GM19468 (cell line): ENCODE data around the gene CD300LB.

ENCODE experiments used
- ATAC-seq: cut with Tn5 transposase; IDR thresholded peaks from one replicate; pipeline ENCODE4 v1.9.1; 2021; ENCODE audit warnings: mild to moderate bottlenecking, moderate library complexity, moderate number of reproducible peaks; ENCODE audit not compliant: unreplicated experiment; ENCODE audit errors: extremely low read depth

Gene CD300LB

DNA sequence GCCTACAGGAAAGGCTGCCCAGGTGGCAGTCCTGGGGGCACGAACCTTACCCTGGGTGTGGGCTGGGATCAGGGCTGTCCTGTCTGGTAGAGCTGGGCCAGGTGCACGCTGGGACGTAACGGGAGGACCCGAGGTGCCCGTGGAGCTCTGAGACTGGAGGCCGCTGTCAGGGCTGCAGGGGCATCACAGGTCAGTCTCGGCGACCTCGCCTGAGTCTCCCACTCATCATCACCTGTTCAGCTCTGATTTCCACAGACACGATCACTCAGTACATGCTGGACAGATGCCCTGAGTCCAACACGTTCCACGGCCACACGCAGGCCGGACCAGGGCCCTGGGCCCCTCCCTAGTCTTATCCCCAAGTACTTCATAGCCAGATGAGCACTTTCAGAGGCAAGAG, 19.3 kb upstream of the CD300LB start:
- no peak for ATAC-seq

DNA sequence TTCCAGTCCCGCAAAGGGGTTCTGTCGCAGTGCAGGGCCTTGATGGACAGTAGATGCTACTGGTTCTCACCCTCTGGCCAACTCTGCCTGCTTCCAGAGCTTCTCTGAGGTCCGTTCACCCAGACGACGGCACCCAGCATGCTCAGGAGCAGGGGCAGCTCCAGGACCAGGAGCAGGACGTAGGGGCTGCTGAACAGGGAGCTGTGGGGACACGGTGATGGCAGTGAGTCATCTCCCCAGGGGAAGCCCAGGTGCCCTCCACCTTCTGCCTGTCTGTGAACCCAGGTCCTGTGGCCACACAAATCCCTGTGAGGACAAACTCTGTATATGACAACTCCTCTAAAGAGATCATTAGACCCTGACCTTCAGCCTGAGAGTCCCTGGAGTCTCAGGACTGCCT, 18.1 kb upstream of the CD300LB start:
- ATAC-seq, result no peak

DNA sequence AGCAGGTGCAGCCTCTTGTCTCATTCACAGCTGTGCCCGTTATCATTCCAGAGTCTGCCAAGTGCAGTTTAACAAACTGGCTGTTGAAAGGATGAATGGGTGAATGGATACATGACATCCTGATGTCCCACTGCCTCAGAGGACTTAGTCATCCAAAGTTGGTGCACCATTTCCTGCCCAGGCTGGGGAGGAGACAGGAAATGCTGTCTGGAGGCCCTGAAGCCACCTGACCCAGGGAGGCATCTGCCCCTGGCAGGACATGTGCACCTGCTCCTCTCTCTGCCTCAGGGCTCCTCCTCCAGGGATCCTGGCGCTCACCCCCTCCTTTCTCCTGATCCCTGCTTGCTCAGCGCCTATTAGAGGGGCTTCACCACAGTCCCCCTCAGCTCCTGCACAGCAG, 16.5 kb upstream of the CD300LB start:
- no peak for ATAC-seq

DNA sequence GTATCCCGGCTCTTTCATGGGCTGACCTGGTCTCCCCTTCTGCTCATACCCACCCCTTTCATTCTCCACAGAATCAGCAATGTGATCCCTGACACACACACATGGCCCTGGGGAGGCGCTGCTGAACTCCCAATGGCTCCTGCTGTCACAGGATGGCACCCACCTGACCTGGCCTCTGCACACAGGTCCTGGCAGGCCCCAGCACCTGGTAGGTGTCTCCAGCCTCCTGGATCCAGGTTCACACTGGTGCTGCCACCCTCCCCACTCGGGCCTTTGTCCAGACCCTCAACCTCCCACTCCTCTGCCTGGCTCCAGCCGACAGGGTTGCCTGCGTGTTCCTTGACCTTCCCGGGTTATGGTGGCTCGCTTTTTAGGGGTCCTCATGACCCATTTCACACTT, 16.0 kb upstream of the CD300LB start:
- no peak for ATAC-seq

DNA sequence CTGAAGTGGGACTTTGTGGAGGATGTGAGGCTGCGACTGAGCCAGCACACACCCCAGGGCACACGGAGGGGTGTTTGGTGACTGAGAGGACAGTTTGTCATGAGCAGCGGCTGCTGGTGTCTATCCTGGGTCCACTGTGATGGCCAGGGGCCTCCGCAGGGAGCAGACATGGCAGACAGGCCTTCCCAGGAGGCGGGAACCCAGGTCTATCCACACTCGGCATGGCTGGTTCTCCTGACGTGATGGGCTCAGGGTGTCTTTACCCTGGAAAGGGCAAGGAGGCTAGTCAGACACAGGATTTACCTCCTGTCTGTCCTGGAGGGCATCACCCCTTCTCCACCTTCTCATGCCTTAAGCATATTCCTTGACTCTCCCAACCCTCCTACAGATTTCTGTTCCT, 15.3 kb upstream of the CD300LB start:
- no peak for ATAC-seq

DNA sequence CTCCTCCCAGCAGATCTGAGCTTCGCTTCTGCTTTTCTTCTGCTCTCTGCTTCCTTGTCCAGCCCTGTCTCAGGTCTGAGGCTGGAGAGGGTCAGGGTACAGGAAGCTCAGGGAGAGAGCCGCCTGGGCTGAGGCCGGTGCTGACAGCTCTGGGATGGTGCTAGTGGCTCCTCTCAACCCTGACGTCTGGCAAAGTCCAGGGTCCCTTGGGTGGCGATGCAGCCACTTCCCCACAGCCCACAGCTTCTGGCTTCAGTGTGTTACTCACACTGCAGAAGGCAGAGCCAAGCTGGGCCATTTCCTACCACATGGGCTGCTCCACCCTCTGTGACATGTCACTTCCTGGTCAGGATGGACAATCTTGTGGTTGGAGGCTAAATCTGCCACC, 14.6 kb upstream of the CD300LB start, which contains the start of gene CD300C:
TSS of gene CD300C (minus strand) at position 273 of the 388 bp plus-strand sequence. CDS start 333 bp downstream, outside the sequence.
- ATAC-seq, result no peak

DNA sequence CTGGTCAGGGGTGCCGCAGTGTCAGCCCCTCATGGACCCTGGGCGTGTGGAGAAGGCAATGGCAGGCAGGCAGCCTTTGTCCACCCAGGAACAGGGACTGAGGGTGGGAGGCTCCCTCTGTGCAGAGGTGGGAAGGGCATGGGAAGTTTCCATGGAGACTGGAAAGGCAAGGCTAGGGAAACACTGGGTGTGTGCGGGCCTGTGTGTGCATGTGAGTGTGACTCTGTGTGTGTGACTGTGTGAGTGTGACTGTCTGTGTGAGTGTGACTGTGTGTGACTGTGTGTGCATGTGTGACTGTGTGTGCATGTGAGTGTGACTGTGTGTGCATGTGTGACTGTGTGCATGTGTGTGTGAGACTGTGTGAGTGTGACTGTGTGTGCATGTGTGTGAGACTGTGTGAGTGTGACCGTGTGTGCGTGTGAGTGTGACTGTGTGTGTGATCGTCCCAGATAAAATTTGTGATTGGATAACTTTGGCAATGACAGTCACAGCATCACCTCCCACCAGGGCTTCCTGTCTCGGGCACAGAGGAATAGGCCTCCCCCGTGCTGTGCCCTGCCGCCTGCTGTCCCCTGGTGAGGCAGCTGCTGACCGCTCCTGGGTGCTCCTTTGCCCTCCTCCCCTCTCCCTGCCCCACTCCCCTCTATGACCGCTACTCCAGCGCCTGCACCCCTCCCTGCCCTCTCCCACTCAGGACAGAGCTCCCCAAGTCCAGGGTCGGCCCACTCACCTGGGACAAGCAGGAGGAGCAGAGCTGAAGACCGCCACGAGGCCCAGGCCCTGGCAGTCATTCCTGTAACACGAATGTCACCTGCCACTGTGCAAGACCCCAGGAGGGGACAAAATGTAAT, 13.9 kb upstream of the CD300LB start:
- ATAC-seq, result no peak

DNA sequence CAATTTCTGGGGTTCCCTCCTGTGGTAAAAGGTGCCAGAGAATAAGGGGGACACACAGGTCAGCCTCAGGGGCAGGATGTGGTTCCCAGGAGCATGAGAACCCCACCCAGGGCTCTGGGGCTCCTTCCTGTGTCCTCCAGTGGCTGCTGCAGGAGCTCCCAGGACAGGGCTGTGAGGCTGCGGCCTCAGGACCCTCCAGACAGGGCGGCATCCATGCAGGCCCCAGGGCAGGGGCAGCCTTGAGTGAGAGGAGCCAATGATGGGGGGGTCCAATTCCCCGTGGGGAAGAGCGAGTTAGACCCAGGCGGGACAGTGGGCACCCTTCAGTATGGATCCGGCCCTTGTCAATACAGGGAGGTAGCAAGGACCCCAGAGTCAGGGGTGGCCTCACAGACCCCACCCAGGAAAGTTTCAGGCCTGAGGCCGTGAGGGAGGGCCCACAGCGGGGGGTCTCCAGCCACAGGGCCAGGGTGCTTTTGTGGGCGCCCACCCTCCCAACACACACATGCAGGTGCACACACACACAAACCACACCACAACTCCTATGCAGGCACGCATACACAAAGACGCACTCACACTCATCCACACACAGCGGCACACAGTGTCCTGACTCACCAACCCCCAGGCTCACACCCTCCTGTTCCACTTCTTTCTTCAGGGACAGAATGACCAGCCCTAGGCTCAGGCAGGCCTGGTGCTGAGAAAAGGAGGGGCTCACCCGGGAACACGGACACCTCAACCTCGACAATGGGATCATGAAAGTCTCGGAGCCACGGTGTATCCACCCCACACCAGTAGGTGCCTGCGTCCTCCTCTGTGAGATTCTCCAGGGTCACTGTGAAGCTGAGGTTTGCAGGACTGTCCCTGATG, 12.9 kb upstream of the CD300LB start:
- ATAC-seq, result no peak

DNA sequence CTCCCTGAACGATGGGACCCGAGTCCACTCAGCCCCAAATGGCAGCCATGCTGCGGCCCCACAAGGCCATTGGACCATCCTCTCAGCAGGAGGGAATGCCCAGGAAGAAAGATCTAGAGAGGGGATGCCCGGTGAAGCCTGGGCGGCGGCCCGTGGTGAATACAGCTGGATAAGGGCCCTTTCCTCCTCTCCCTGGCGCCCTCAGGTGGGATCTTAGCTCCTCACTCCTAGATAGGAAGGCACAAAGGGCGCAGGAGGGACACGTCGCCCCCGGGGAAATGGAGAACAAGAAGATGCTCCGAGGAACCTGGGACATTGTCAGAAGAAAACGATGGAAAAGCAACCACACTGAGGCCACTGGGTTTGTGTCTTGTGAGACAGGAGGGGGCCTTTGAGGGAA, 12.1 kb upstream of the CD300LB start:
- no peak for ATAC-seq

DNA sequence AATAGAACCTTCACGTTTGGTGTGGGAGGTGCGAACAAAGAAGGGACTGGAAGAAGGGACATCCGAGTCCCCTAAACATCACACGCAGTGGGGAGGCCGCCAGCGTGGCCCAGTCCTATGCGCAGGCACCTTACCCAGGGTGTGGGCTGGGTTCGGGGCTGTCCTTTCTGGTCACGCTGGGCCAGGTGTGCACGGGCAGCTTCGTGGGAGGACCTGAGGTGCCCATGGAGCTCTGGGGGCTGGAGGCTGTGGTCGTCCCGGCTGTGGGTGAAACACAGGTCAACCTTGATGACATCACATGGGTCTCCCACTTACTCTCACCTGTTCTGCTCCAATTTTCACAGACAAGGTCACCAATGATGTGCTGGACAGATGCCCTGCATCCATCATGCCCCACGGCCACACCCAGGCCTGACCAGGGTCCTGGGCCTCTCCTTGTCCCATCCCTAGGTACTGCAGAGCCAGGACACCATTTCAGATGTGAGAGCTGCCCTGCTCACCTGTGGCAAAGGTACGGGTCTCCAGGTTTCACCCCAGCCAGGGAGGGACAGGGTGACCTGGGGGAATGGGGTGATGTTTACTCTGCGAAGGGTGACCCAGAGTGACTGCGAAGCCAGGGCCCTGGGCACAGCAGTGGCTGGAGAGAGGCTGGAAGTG, 11.6 kb upstream of the CD300LB start:
- ATAC-seq, result no peak

DNA sequence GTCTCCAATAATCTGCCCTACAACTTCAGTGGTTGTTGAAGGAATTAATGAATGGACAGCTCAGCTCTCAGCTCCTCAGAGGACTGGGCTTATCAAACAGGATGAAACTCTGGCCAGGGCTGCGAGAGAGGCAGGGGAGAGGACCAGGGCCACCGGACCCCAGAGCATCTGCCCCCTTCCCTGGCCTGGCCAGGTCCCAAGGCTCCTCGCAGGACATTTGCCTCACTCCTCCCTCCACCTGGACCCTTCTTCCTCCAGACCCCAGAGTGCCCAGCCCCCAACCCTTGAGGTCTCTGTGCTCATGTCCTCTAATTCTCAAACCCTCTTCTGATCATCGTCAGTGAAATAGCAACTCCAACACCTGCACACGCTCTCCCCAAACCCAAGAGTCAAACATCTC, 10.9 kb upstream of the CD300LB start:
- ATAC-seq, result no peak

DNA sequence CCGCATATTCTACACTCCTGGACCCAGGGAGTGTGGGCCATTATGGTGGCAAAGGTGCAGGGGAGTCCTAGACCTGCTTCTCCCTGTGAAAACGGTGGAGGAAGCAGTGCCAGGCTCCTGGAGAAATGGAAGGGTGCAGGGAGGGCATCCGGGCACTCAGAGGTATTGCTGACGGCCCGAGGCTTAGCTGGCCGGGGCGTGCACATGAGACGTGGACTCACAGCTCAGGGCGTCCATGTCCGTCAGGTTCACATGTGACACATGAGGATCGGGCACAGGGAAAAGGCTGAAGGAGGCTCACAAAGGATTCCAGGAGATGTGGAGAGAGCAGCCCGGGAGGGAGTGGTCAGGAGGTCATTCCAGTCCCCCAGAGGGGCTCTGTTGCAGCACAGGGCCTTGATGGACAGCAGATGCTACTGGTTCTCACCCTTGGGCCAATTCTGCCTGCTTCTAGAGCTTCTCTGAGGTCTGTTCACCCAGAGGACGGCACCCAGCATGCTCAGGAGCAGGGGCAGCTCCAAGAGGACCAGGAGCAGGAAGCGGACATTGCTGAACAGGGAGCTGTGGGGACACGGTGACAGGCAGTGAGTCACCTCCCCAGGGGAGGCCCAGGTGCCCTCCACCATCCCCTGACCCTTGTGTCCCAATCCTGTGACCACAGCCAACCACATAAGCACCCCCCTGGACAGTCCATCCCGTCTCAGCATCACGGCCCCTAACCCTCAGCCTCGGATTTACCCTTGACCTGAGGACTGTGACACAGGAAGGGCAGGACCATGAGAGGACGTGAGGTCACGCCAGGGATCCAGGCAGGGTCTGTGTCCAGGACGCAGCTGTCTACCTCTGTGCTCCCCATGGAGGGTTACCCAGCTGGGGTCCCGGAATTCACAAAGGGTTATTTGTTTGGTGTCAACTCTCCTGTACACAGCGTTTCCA, 10.2 kb upstream of the CD300LB start:
- no peak for ATAC-seq

DNA sequence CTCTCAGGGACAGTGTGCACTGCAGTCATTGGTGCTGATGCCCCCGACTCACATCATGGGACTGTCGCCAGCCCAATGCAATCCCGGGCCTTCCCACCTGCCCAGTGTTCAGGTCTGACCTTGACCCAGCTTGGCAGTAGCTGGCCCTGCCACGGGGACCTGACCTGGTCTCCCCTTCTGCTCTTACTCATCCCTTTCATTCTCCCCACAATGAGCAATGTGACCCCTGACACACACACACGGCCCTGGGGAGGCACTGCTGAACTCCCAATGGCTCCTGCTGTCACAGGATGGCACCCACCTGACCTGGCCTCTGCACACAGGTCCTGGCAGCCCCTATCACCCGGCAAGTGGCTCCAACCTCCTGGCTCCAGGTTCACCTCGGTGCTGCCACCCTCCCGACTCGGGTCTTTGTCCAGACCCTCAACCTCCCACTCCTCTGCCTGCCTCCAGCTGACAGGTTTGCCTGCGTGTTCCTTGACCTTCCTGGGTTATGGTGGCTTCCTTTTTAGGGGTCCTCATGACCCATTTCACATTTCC, 8.1 kb upstream of the CD300LB start:
- no peak for ATAC-seq

DNA sequence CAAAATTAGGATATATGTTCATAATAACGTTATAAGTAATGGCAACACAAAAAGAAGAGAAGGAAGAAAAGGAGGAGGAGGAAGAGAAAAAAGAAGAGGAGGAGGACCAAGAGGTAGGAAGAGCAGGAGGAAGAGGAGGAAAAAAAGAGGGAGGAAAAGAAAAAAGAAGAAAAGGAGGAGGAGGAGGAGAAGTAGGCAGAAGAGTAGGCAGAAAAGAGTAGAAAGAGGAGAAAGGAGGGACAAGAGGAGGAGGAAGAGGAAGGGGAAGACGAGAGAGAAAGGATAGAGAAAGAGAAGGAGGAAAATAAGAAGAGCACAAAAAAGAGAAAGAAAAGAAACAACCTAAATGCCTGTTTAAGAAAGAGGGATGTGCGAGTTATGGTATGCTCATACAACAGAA, 5.6 kb upstream of the CD300LB start:
- no peak for ATAC-seq

DNA sequence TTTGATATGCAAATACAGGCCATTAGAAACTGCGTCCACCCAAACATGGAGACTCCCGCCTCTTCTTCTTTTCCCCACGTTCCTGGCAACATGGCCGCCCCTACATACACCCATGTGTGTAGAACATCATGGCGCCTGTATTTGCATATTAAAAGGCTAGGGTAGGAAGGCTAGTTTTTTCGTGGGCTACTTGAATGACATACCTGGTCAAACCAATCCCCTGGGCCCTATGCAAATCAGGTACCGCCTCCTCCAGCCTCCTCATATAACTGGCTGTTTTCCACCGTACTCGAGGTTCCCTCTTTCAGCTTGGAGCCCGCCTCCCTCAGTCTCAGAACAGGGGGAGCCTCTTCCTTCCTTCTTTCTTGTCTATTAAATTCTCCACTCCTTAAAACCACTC, 840 bp upstream of the CD300LB start:
- no peak for ATAC-seq

DNA sequence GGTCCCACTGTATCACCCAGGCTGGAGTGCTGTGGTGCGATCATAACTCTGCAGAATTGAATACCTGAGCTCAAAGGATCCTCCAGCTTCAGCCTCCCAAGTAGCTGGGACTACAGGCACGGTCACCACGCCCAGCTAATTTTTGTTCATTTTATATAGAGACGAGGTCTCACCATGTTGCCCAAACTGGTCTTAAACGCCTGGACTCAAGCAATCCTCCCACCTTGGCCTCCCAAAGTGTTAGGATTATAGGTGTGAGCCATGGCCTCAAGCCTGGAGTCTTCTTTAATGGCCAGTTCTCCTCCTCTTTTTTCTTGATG, 484 bp downstream of the CD300LB start:
- ATAC-seq, result no peak

DNA sequence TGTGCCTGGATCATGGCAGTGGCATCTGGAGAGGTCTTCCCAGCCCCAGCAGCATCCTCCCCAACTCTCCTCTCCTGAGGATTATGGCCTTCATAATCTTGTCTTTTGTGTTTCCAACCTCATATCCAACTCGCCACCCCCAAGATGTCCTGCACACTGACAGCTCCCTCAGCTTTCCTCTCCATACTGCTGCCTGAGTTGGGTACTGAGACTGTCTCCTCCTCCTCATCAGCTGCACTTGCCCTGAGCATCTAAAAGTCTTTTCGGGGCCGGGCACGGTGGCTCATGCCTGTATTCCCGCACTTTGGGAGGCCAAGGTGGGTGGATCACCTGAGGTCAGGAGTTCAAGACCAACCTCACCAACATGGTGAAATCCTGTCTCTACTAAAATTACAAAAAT, 2.0 kb downstream of the CD300LB start:
- ATAC-seq, result no peak

DNA sequence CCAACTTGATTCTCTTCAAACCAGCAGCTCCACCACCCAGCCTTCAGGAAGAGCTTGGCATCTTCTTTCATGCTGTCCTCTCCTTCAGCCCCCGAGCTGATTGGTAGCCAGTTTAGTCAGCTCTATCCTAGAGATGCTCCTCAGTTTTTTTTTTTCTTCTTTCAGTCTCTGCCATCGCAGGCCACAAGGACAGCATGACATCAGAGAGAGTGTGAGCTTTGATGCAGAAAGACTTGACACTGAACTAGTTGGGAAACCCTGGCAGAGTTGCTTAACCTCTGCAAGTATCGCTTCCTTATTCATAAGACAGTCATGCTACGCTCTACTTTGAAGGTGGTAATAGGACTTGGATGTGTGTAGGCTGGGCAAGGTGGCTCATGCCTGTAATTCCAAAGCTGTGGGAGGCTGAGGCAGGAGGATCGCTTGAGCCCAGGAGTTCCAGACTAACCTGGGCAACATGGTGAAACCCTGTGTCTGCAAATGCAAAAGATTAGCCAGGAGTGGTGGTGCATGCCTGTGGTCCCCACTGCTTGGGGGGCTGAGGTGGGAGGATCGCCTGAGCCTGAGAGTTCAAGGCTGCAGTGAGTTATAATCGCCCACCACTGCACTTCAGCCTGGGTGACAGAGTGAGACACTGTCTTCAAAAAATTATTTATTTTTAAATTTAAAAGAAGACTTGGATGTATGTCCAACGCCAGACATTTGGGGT, 2.6 kb downstream of the CD300LB start:
- ATAC-seq, result no peak

DNA sequence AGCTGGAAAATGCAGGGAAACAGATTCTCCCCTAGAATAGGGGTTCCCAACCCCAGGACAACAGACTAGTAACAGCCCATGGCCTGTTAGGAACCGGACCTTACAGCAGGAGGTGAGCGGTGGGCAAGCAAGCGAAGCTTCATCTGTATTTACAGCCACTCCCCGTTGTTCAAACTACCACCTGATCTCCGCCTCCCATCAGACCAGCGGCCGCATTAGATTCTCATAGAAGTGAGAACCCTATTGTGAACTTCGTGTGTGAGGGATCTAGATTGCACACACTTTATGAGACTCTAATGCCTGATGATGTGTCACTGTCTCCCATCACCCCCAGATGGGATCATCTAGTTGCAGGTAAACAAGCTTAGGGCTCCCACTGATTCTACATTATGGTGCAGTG, 3.5 kb downstream of the CD300LB start:
- ATAC-seq, result no peak
